ENCODE results near the gene EGR2. TPM values are rescaled to one million over a fixed set of nuclear protein-coding genes. Genes with fewer than 3 reads are reported as not detected.

EGR2 gene
- total RNA-seq, 1 experiment from 2014 or later, result 0.41 TPM

DNA sequence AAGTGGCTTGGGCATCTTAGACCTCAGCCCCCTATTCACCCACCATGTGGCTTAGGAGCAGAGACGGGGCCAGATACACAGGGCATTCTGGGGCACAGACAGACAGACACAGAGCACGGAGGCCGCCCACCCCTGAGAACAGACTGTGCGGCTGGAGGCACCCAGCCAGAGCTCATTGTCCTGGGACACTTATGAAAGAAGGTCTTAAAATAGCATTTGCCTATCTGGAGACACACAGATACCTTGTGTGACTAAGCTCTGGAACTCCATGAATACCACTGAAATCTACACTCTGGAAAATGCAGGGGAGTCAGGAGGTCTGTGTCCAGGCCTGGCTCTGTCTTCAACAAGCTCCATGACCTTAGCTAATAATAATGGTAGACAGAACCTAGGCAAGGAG lies 53.0 kb downstream of the EGR2 start:
- Histone ChIP-seq H3K9me2 (replicated peaks; ENCODE audit: insufficient read depth, low read length) (no peaks in the 10 kb centered on the region), H3K9ac (ENCODE audit: low read length) (no peak overlapping the region), H3K9me3 (ENCODE audit: low read length) (no peaks in the 10 kb centered on the region), H3K4me3 (ENCODE audit: low read length) (no peak overlapping the region), H3K79me2 (ENCODE audit: low read length) (no peaks in the 10 kb centered on the region), H3K27me3 (ENCODE audit: low read length) (no peaks in the 10 kb centered on the region), H3K4me2 (ENCODE audit: low read depth, low read length, poor library complexity, severe bottlenecking) (no peak overlapping the region), H3K36me3 (ENCODE audit: insufficient read depth, low read length) (no peaks in the 10 kb centered on the region), H3K4me1 (ENCODE audit: low read length) (no peaks in the 10 kb centered on the region), H2AFZ (ENCODE audit: low read length) (no peak overlapping the region), H3K27ac (ENCODE audit: low read length) (no peak overlapping the region), H4K20me1 (ENCODE audit: insufficient read depth, low read depth, low read length) (no peaks in the 10 kb centered on the region)
- no peak for DNase-seq

Other genes starting within 250 kb of the EGR2 start
- gene ADO, start 11.6 kb downstream of the EGR2 start, total RNA-seq (2014; rRNA removed; shearing (Covaris generic); ENCODE audit: low replicate concordance), result 16.4 and 16.5 TPM in 2 replicates